Loucy (cell line): ENCODE measurements around the gene S100A13.
"Not testable (repeated sequence)": the region's sequence is repeated elsewhere in the genome, so short reads cannot be mapped to it uniquely, and the experiment has no call there.

Experiments
- H2AFZ ChIP-seq: fragments of 200-600 bp; sonication (generic); 2 replicates; pipeline ENCODE4 v1.6.0; 2016; ENCODE audit warnings: antibody characterized with exemption, mild to moderate bottlenecking, low read length, moderate library complexity
- H3F3A ChIP-seq: fragments of 200-600 bp; 2 replicates; pipeline ENCODE4 v1.6.0; 2016; ENCODE audit warnings: antibody characterized with exemption, low read depth, mild to moderate bottlenecking
- H3K27me3 ChIP-seq: fragments of 200-600 bp; sonication (generic); 2 replicates; pipeline ENCODE4 v1.6.1; 2014; ENCODE audit warnings: low read length, mild to moderate bottlenecking; ENCODE audit not compliant: insufficient read depth, poor library complexity, severe bottlenecking
- H3K36me3 ChIP-seq: fragments of 200-600 bp; sonication (generic); 2 replicates; pipeline ENCODE4 v1.6.1; 2016; ENCODE audit warnings: low read length; ENCODE audit not compliant: insufficient read depth
- H3K4me1 ChIP-seq: fragments of 200-600 bp; sonication (generic); 2 replicates; pipeline ENCODE4 v1.5.1; 2014; ENCODE audit warnings: low read length, mild to moderate bottlenecking; ENCODE audit not compliant: insufficient read depth, poor library complexity, severe bottlenecking
- H3K4me2 ChIP-seq: fragments of 200-600 bp; sonication (generic); 2 replicates; pipeline ENCODE4 v1.6.0; 2014; ENCODE audit warnings: antibody characterized with exemption, low read length, low read depth, mild to moderate bottlenecking; ENCODE audit not compliant: poor library complexity, severe bottlenecking
- H3K4me3 ChIP-seq: fragments of 200-600 bp; sonication (generic); 2 replicates; pipeline ENCODE4 v1.5.1; 2014; ENCODE audit warnings: low read length, mild to moderate bottlenecking, mixed read lengths; ENCODE audit not compliant: poor library complexity, severe bottlenecking
- H3K79me2 ChIP-seq: fragments of 200-600 bp; sonication (generic); 2 replicates; pipeline ENCODE4 v1.6.1; 2014; ENCODE audit warnings: low read length; ENCODE audit not compliant: insufficient read depth
- H3K9ac ChIP-seq: fragments of 200-600 bp; sonication (generic); 2 replicates; pipeline ENCODE4 v1.6.0; 2014; ENCODE audit warnings: mild to moderate bottlenecking, low read depth, low read length, moderate library complexity; ENCODE audit not compliant: poor library complexity, severe bottlenecking
- H3K9me2 ChIP-seq: fragments of 200-600 bp; sonication (generic); replicated peaks from 2 replicates; pipeline ENCODE4 v1.6.1; 2016; ENCODE audit warnings: low read depth, low read length, mixed read lengths
- H3K9me3 ChIP-seq: fragments of 200-600 bp; sonication (generic); 2 replicates; pipeline ENCODE4 v1.6.1; 2014; ENCODE audit warnings: mild to moderate bottlenecking, antibody characterized with exemption, low read length, low read depth; ENCODE audit not compliant: insufficient read depth
- H4K20me1 ChIP-seq: fragments of 200-600 bp; sonication (generic); 2 replicates; pipeline ENCODE4 v1.6.0; 2014; ENCODE audit warnings: antibody characterized with exemption, low read length, mild to moderate bottlenecking; ENCODE audit not compliant: insufficient read depth, poor library complexity, severe bottlenecking
- CTCF ChIP-seq: fragments of 200-600 bp; sonication (generic); conservative IDR thresholded peaks from 2 replicates; pipeline ENCODE4 v1.5.1; 2014; ENCODE audit warnings: mild to moderate bottlenecking, antibody characterized with exemption, low read length
- EZH2phosphoT487 ChIP-seq: fragments of 200-600 bp; IDR thresholded peaks from 2 replicates; pipeline ENCODE4 v1.6.1; 2018; ENCODE audit warnings: antibody characterized with exemption, mild to moderate bottlenecking, moderate library complexity, borderline replicate concordance

Gene S100A13

GRCh38 chr1:153626904-153627714 lies at the start of gene S100A13:
Gene S100A13, minus strand, starts transcription at chr1:153627505. Its CDS starts 1,033 bp downstream, at chr1:153626472.
- Histone ChIP-seq H3K4me2 (peak within 1 kb of the TSS; percentile 28), H3F3A (no peaks in the 10 kb centered on the region), H2AFZ (no peak within 1 kb of the TSS), H3K9ac (peak within 1 kb of the TSS; percentile 41), H3K4me3 (no peak within 1 kb of the TSS), H3K9me2 (no peaks in the 10 kb centered on the region), H4K20me1 (no peaks in the 10 kb centered on the region), H3K79me2 (no peaks in the 10 kb centered on the region), H3K36me3 (no peaks in the 10 kb centered on the region), H3K4me1 (peaks cover 26% of the 10 kb centered on the region), H3K27me3 (no peaks in the 10 kb centered on the region), H3K9me3 (no peaks in the 10 kb centered on the region)
- no peak; the same call in 1 of the 2 replicates for TF ChIP-seq CTCF
- TF ChIP-seq EZH2phosphoT487, result no peak

- TF ChIP-seq CTCF (no peak), EZH2phosphoT487 (no peak)
- Histone ChIP-seq H3K36me3 (peaks cover 8% of the 10 kb centered on the region), H2AFZ (no peak overlapping the region)
These were observed 46.2 kb upstream of the S100A13 start for GRCh38 chr1:153673511-153673910.

GRCh38 chr1:153671628-153672353 lies 44.5 kb upstream of the S100A13 start:
- not testable (repeated sequence) for H3K9me3 ChIP-seq, H3K27me3 ChIP-seq, H3K9me2 ChIP-seq, H3F3A ChIP-seq
- Histone ChIP-seq H3K4me2 (peak overlapping the region; percentile 64), H4K20me1 (peaks cover 39% of the 10 kb centered on the region), H3K4me1 (peaks cover 30% of the 10 kb centered on the region), H3K9ac (peak overlapping the region; percentile 70), H3K79me2 (peaks cover 40% of the 10 kb centered on the region), H3K36me3 (peaks cover 26% of the 10 kb centered on the region), H2AFZ (peak overlapping the region; percentile 100), H3K4me3 (peak overlapping the region; percentile 75)

More at GRCh38 chr1:153673511-153673910, 46.2 kb upstream of the S100A13 start:
- peaks cover 9% of the 10 kb centered on the region for H3F3A ChIP-seq
- H3K9ac ChIP-seq, result no peak overlapping the region
- peaks cover 13% of the 10 kb centered on the region for H3K4me1 ChIP-seq
- H3K9me2 ChIP-seq, result no peaks in the 10 kb centered on the region
- no peak overlapping the region for H3K4me3 ChIP-seq
- H3K9me3 ChIP-seq, result no peaks in the 10 kb centered on the region
- H3K27me3 ChIP-seq, result peaks cover 8% of the 10 kb centered on the region
- peaks cover 23% of the 10 kb centered on the region for H3K79me2 ChIP-seq
- H3K4me2 ChIP-seq, result no peak overlapping the region
- peaks cover 22% of the 10 kb centered on the region for H4K20me1 ChIP-seq
